Immature natural killer cell (primary cell): ENCODE results near the gene ATOH1. TPM values are rescaled to one million over a fixed set of nuclear protein-coding genes. Genes with fewer than 3 reads are reported as not detected.

Source experiments
- DNase-seq, 3 donors: peaks; one replicate each; pipeline ENCODE4 v3.0.0; 2022; ENCODE audit warnings: mixed read lengths in 1 of 3
- H3K27ac Mint-ChIP-seq, 6 donors: one replicate each; pipeline ENCODE4 v1.8.0; 2020; ENCODE audit warnings: mixed read lengths in 6 of 6, mild to moderate bottlenecking in 5 of 6, inconsistent platforms in 4 of 6, moderate library complexity in 3 of 6
- H3K27me3 Mint-ChIP-seq, 3 donors: one replicate each; pipeline ENCODE4 v1.8.0; 2020 to 2021; ENCODE audit warnings: low read depth in 3 of 3, mild to moderate bottlenecking in 3 of 3, mixed read lengths in 3 of 3, moderate library complexity in 3 of 3, inconsistent platforms in 1 of 3
- H3K36me3 Mint-ChIP-seq, 3 donors: one replicate each; pipeline ENCODE4 v1.8.0; 2020; ENCODE audit warnings: mixed read lengths in 3 of 3, inconsistent platforms in 2 of 3, mild to moderate bottlenecking in 2 of 3
- H3K4me1 Mint-ChIP-seq, 2 donors: one replicate each; pipeline ENCODE4 v1.8.0; 2020; ENCODE audit warnings: inconsistent platforms in 2 of 2, mild to moderate bottlenecking in 2 of 2, mixed read lengths in 2 of 2, moderate library complexity in 1 of 2
- H3K4me3 Mint-ChIP-seq, 5 donors: one replicate each; pipeline ENCODE4 v1.8.0; 2020; ENCODE audit warnings: mild to moderate bottlenecking in 5 of 5, mixed read lengths in 5 of 5, inconsistent platforms in 3 of 5, moderate library complexity in 3 of 5
- H3K9me3 Mint-ChIP-seq, 6 donors: one replicate each; pipeline ENCODE4 v1.8.0; 2020; ENCODE audit warnings: mild to moderate bottlenecking in 6 of 6, mixed read lengths in 6 of 6, inconsistent platforms in 4 of 6, moderate library complexity in 3 of 6
- polyA plus RNA-seq, 3 donors: library from polyadenylated mRNA; unstranded; fragments of 300-500 nt; fragmentation: Illumina TruSeq; gene quantifications; one replicate each; pipeline ENCODE4 v1.2.3, GENCODE V29; 2021

Gene ATOH1, protein sequence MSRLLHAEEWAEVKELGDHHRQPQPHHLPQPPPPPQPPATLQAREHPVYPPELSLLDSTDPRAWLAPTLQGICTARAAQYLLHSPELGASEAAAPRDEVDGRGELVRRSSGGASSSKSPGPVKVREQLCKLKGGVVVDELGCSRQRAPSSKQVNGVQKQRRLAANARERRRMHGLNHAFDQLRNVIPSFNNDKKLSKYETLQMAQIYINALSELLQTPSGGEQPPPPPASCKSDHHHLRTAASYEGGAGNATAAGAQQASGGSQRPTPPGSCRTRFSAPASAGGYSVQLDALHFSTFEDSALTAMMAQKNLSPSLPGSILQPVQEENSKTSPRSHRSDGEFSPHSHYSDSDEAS
- not detected for polyA plus RNA-seq

DNA sequence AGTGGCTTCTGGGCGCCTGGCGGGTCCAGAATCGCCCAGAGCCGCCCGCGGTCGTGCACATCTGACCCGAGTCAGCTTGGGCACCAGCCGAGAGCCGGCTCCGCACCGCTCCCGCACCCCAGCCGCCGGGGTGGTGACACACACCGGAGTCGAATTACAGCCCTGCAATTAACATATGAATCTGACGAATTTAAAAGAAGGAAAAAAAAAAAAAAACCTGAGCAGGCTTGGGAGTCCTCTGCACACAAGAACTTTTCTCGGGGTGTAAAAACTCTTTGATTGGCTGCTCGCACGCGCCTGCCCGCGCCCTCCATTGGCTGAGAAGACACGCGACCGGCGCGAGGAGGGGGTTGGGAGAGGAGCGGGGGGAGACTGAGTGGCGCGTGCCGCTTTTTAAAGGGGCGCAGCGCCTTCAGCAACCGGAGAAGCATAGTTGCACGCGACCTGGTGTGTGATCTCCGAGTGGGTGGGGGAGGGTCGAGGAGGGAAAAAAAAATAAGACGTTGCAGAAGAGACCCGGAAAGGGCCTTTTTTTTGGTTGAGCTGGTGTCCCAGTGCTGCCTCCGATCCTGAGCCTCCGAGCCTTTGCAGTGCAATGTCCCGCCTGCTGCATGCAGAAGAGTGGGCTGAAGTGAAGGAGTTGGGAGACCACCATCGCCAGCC lies at the start of gene ATOH1:
Gene ATOH1 (plus strand): TSS at position 422 of the 663 bp plus-strand sequence. CDS start 174 bp downstream, at position 596.
- DNase-seq, result no peak
- peaks cover 16 to 32% (median 23%) of the 10 kb centered on the region in 3 donors for H3K27me3 Mint-ChIP-seq
- no peak within 1 kb of the TSS for H3K27ac Mint-ChIP-seq
- peaks cover 0 to 6% of the 10 kb centered on the region in 2 donors for H3K4me1 Mint-ChIP-seq
- H3K36me3 Mint-ChIP-seq, result peaks cover 4 to 12% (median 4%) of the 10 kb centered on the region in 3 donors
- H3K9me3 Mint-ChIP-seq, result peaks cover 6 to 58% (median 17%) of the 10 kb centered on the region in 6 donors
- peak within 1 kb of the TSS in 2 of 5 donors; percentile 40 to 53 for H3K4me3 Mint-ChIP-seq

DNA sequence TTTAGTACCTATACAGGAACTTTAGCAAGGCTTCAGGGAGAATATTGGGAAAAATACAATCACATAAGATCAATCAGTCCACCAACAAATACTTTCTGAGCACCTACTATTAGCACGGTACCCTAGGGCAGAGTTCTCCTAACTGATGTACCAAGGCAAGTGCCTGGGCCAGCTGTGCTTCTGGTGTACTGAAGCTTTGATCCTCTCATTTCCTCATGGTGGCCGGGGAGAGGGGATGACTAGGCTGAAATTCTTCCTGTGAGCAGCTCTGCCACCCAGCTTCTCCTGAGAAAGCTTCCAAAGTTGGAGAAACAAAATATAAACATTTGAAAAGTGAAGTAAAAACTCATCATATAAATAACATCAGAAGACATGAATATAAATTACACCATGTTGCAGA lies 49.3 kb upstream of the ATOH1 start:
- Mint-ChIP-seq H3K27ac (no peak overlapping the region), H3K36me3 (no peaks in the 10 kb centered on the region), H3K9me3 (peaks cover 0 to 12% (median 6%) of the 10 kb centered on the region in 6 donors), H3K4me3 (no peak overlapping the region), H3K27me3 (peaks cover 0 to 2% (median 0%) of the 10 kb centered on the region in 3 donors), H3K4me1 (no peaks in the 10 kb centered on the region)
- DNase-seq, result no peak

DNA sequence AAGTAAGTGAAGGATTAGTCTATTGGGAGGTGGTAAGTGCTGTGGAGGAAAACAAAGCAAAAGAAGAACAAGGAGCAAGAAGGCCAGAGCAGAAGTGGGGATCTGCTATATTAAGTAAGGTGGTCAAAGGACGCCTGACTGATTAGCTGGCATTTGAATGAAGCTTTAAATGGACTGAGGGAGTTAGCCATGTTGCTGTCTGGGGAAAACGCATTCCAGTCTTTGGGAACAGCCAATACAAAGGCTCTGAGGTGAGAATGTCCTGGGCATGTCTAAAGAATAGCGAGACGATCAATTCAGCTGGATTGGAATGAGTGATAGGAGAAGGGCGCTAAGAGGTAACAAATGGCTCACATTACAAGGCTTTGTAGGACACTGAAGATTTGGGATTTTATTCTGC lies 48.5 kb upstream of the ATOH1 start:
- Mint-ChIP-seq H3K9me3 (peaks cover 0 to 12% (median 6%) of the 10 kb centered on the region in 6 donors), H3K4me3 (no peak overlapping the region), H3K36me3 (no peaks in the 10 kb centered on the region), H3K27ac (no peak overlapping the region), H3K27me3 (peaks cover 0 to 2% (median 0%) of the 10 kb centered on the region in 3 donors), H3K4me1 (no peaks in the 10 kb centered on the region)
- no peak for DNase-seq

DNA sequence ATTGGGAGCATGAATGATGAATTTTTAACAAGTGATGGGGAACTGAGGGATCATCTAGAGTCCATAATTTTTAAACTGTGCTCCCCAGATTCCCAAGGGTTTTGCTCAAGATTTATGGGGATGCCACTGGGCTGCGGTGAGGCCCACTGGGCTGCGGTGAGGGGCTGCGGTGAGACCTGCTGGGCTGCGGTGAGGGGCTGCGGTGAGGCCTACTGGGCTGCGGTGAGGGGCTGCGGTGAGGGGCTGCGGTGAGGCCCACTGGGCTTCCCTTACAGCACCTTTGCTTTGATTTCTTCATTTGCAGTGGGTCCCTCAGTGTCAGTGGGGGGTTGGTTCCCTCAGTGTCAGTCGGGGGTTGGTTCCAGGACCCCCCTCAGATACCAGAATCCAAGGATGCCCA lies 47.4 kb upstream of the ATOH1 start:
- peaks cover 0 to 2% (median 0%) of the 10 kb centered on the region in 3 donors for H3K27me3 Mint-ChIP-seq
- H3K36me3 Mint-ChIP-seq, result no peaks in the 10 kb centered on the region
- H3K27ac Mint-ChIP-seq, result no peak overlapping the region

DNA sequence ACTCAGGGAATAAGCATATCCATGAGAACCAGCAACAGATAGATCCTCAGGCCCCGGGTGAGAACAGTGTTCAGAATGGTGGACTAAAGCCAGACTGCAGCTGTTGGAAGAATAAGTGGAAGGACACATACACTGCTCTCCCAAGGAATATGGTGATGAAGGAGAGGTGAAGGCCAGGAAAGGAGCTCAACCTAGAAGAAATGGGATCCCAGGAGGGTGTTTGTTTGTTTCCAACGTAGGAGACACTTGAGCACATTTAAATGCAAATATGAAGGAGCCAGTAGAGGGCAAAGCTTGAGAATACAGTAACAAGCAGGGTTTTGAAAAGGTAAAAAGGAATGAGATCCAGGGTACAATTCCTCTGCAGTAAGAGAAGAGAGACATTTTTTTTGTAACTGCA lies 42.4 kb upstream of the ATOH1 start:
- DNase-seq, result no peak
- H3K27ac Mint-ChIP-seq, result no peak overlapping the region
- peaks cover 0 to 3% (median 0%) of the 10 kb centered on the region in 6 donors for H3K9me3 Mint-ChIP-seq
- H3K4me3 Mint-ChIP-seq, result no peak overlapping the region
- no peaks in the 10 kb centered on the region for H3K27me3 Mint-ChIP-seq
- H3K36me3 Mint-ChIP-seq, result no peaks in the 10 kb centered on the region
- no peaks in the 10 kb centered on the region for H3K4me1 Mint-ChIP-seq

More for the DNA sequence above, 47.4 kb upstream of the ATOH1 start:
- no peaks in the 10 kb centered on the region for H3K4me1 Mint-ChIP-seq
- DNase-seq, result no peak
- H3K9me3 Mint-ChIP-seq, result peaks cover 0 to 12% (median 6%) of the 10 kb centered on the region in 6 donors
- no peak overlapping the region for H3K4me3 Mint-ChIP-seq

DNA sequence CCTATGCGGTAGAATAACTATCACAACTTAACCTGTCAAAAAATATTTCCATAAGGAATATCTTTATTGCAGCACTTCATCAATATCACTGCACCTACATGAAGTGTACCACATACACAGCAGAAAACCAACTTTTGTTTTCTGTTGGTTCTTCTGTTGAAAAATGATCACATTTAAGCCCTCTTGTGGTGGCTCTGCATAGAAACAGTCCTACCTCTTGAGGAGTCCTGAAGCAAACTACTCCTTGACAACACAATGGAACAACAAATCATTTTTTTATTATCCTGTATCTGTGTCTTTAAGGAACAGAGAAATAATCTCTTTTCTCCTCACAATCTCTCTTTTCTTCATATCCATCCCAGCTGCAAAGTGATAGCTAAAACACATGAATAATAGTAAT lies 39.8 kb upstream of the ATOH1 start:
- H3K4me1 Mint-ChIP-seq, result no peaks in the 10 kb centered on the region
- no peaks in the 10 kb centered on the region for H3K27me3 Mint-ChIP-seq
- H3K36me3 Mint-ChIP-seq, result no peaks in the 10 kb centered on the region
- H3K27ac Mint-ChIP-seq, result no peak overlapping the region
- DNase-seq, result no peak
- peaks cover 0 to 3% (median 0%) of the 10 kb centered on the region in 6 donors for H3K9me3 Mint-ChIP-seq
- H3K4me3 Mint-ChIP-seq, result no peak overlapping the region

DNA sequence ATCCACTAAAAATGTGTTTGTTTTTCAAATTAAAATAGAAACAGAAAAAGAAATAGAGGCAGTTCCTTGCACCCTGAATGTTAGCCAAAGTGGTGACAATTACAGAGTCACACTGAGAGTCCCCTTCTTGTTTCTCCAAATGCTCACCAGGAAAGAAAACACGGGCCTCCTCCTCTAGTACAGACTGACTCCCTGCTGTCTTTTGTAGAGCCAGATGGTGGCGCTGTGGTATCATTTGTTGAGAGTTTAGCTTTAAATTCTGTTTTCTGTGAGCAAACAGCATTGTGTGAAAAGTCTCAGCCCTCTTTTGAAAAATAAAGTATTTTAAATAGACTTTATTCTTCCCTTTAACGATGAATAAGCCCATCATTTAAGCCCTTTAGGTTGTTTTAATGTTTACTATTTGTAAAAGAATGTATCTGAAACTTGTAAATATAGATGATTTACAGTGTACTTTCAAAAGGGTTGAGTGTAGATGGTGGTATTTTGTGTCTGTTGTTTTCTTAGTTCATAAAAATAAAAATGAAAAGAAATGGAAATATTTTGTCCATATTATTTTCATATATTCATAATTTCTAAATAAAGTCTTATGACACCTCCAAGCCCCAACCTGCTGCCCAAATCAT lies 36.9 kb upstream of the ATOH1 start:
- Mint-ChIP-seq H3K36me3 (no peaks in the 10 kb centered on the region), H3K9me3 (peaks cover 0 to 3% (median 0%) of the 10 kb centered on the region in 6 donors), H3K4me3 (no peak overlapping the region), H3K27ac (no peak overlapping the region), H3K27me3 (no peaks in the 10 kb centered on the region), H3K4me1 (no peaks in the 10 kb centered on the region)
- no peak for DNase-seq

DNA sequence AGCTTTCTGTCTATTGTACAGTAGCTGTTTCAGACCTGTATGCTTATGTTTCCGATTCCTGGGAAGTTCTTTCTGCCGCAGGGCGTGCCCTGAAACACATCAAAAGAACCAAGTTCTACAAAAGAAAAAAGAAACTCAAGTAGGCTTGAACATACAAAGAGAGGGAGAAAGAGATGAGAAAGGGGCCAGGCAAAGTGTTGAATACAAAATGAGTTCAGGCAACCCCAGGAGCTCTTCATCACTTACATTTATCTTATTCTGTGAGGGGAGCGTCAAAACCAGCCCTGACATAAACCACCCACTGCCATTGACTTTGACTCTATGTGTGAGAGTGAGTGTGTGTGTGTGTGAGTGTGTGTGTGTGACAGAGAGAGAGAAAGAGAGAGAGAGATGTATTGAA lies 26.5 kb upstream of the ATOH1 start:
- Mint-ChIP-seq H3K4me1 (no peaks in the 10 kb centered on the region), H3K36me3 (no peaks in the 10 kb centered on the region), H3K27ac (no peak overlapping the region), H3K27me3 (peaks cover 0 to 2% (median 0%) of the 10 kb centered on the region in 3 donors), H3K4me3 (no peak overlapping the region), H3K9me3 (peaks cover 0 to 2% (median 0%) of the 10 kb centered on the region in 6 donors)
- no peak for DNase-seq

DNA sequence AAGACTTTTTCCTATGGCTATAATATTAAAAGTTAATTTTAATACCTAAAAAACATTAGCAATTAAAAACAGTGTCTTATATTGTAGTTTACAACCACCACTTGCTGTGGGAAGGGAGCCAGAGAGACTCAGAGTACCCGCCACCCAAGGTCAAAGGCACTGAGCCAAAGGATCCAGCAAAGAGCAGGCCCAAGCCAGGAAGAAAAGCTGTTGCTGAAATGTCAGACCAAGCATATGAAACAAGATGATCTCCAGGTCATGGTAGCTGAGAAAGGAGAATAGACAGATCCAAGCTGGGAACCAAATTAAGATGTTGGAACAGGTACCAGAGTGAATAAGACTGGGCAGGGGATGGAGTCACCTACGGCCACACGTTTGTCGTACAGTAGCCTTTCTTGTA lies 18.8 kb upstream of the ATOH1 start:
- no peaks in the 10 kb centered on the region for H3K27me3 Mint-ChIP-seq
- no peaks in the 10 kb centered on the region for H3K4me1 Mint-ChIP-seq
- H3K27ac Mint-ChIP-seq, result no peak overlapping the region
- no peak overlapping the region for H3K4me3 Mint-ChIP-seq
- DNase-seq, result no peak
- H3K9me3 Mint-ChIP-seq, result peaks cover 0 to 11% (median 4%) of the 10 kb centered on the region in 6 donors
- H3K36me3 Mint-ChIP-seq, result no peaks in the 10 kb centered on the region

DNA sequence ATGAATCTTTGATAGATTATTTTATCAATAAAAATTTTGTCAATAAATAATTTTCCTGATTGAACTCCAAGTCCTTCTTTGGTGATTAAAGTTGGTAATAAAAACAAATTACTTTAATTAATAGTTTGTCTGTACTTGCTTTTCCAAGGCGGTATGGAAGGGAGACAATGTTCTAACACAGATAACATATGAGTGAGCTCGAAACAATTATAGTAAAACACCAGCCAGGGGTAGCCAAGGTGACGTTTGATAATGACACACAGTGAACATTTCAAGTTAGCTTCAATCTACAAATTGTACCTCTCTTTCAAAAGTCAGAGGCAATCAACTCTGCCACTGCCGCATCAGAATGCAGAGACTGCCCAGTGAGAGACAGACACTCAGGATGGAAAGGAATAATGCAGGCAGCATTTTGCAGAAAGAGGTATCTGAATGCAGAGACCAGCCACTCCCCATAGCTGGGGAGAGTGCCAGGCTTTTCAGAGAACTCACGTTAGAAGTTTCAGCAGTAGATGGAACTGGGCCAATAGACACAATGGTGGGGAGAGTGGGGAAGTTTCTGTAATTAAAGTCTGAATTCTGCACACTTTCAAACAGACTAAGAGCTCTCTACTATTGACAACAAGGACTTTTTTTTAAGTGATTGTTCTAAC lies 18.1 kb upstream of the ATOH1 start:
- no peak overlapping the region for H3K27ac Mint-ChIP-seq
- no peak overlapping the region for H3K4me3 Mint-ChIP-seq
- no peaks in the 10 kb centered on the region for H3K36me3 Mint-ChIP-seq
- no peaks in the 10 kb centered on the region for H3K27me3 Mint-ChIP-seq
- no peak for DNase-seq
- H3K9me3 Mint-ChIP-seq, result peaks cover 1 to 10% (median 4%) of the 10 kb centered on the region in 6 donors
- H3K4me1 Mint-ChIP-seq, result no peaks in the 10 kb centered on the region

DNA sequence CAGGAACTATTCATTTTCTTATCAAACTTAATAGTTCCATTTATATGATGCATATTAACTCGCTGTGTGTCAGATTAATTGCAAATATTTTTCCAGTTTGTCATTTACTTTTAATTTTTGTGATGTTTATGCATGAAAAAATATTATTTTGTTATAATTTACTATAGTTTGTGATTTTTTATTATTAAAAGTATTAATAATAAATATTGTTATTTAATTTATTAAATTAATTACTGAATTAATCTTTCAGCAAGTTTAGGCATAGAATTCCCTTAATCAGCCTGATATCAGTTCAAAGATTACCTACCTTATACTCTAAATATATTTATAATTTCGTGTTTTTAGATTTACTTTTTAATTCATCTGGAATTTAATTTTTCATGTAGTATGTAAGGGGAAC lies 15.5 kb upstream of the ATOH1 start:
- H3K27me3 Mint-ChIP-seq, result peaks cover 0 to 2% (median 0%) of the 10 kb centered on the region in 3 donors
- no peak for DNase-seq
- peaks cover 3 to 13% (median 7%) of the 10 kb centered on the region in 6 donors for H3K9me3 Mint-ChIP-seq
- no peak overlapping the region for H3K27ac Mint-ChIP-seq
- no peak overlapping the region for H3K4me3 Mint-ChIP-seq
- H3K4me1 Mint-ChIP-seq, result no peaks in the 10 kb centered on the region
- no peaks in the 10 kb centered on the region for H3K36me3 Mint-ChIP-seq

DNA sequence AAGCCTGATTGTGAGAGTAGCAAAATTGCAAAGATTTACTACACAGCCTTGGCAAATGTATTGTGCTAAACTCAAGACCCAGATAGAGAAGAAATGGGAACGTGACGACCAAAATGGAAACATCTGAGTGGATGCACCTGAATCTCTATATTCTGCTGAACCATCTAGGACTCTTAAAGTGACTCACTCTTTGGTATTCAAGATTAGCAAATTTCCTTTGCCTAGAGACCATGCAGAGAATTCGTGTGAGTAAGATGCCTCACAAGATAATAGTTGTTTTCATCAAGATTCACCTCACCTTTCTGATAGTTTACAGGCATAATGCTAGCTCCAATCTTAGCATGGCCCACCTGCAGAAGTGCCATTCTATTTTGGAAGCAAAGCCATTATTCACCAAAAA lies 14.4 kb upstream of the ATOH1 start:
- Mint-ChIP-seq H3K27ac (no peak overlapping the region), H3K4me3 (no peak overlapping the region), H3K36me3 (no peaks in the 10 kb centered on the region), H3K4me1 (no peaks in the 10 kb centered on the region), H3K9me3 (peaks cover under 1 to 13% (median 7%) of the 10 kb centered on the region in 6 donors), H3K27me3 (peaks cover 0 to 4% (median 2%) of the 10 kb centered on the region in 3 donors)
- DNase-seq, result no peak

DNA sequence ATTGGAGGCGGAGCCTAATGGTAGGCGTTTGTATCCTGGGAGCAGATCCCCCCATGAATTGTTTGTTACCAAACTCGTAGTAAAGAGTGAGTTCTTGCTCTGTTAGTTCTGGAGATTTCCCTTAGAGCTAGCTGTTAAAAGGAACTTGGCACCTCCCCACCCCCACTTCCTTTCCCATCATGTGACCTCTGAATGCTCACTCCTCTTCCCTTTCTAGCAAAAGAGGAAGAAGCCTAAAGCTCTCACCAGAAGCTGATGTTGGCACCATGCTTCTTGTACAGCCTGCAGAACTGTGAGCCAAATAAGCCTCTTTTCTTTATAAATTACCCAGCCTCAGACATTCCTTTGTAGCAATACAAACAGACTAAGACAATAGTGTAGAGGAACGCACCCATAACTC lies 13.8 kb upstream of the ATOH1 start:
- H3K4me3 Mint-ChIP-seq, result no peak overlapping the region
- H3K9me3 Mint-ChIP-seq, result peaks cover 0 to 13% (median 7%) of the 10 kb centered on the region in 6 donors
- no peaks in the 10 kb centered on the region for H3K36me3 Mint-ChIP-seq
- peaks cover 0 to 4% (median 2%) of the 10 kb centered on the region in 3 donors for H3K27me3 Mint-ChIP-seq
- no peak overlapping the region for H3K27ac Mint-ChIP-seq
- DNase-seq, result no peak
- no peaks in the 10 kb centered on the region for H3K4me1 Mint-ChIP-seq
